Neutrophil (primary cell): Measurements from ENCODE around the gene TLE1.

ENCODE experiments used
- H3K27ac ChIP-seq: fragments of 200-600 bp; sonication (generic); 2 replicates; pipeline ENCODE4 v1.5.1; 2016; ENCODE audit warnings: mild to moderate bottlenecking, moderate library complexity
- H3K27me3 ChIP-seq: fragments of 200-600 bp; sonication (generic); 2 replicates; pipeline ENCODE4 v1.6.0; 2016; ENCODE audit warnings: mild to moderate bottlenecking
- H3K36me3 ChIP-seq: fragments of 200-600 bp; sonication (generic); 2 replicates; pipeline ENCODE4 v1.5.1; 2017
- H3K4me1 ChIP-seq, 2 experiments: fragments of 200-600 bp in 1 of 2; sonication (generic) in 1 of 2; 1 replicate in 1 of 2; 2 replicates in 1 of 2; pipeline versions ENCODE4 v1.5.1 to v1.6.1; 2013 to 2016; ENCODE audit warnings: low read depth in 1 of 2, low read length in 1 of 2, mild to moderate bottlenecking in 1 of 2, moderate library complexity in 1 of 2; ENCODE audit not compliant: control insufficient read depth in 1 of 2, insufficient read depth in 1 of 2
- H3K4me3 ChIP-seq, 2 experiments: fragments of 200-600 bp in 1 of 2; sonication (generic) in 1 of 2; 1 replicate in 1 of 2; 2 replicates in 1 of 2; pipeline ENCODE4 v1.5.1; 2013 to 2016; ENCODE audit warnings: low read depth in 1 of 2, low read length in 1 of 2, mild to moderate bottlenecking in 1 of 2, moderate library complexity in 1 of 2
- H3K9me3 ChIP-seq: fragments of 200-600 bp; sonication (generic); 2 replicates; pipeline ENCODE4 v1.5.1; 2016
- CTCF ChIP-seq: fragments of 200-600 bp; sonication (generic); IDR thresholded peaks from 2 replicates; pipeline ENCODE4 v1.5.1; 2016; ENCODE audit warnings: antibody characterized with exemption

TLE1 gene

GRCh38 chr9:81579381-81579780 is 110.0 kb downstream of the TLE1 start:
- TF ChIP-seq CTCF = no peak
- H3K4me1 ChIP-seq = peaks cover 0 to 3% of the 10 kb centered on the region in 2 experiments
- H3K36me3 ChIP-seq = peaks cover 3% of the 10 kb centered on the region
- H3K27ac ChIP-seq = no peak overlapping the region
- no peak overlapping the region for H3K4me3 ChIP-seq
- no peaks in the 10 kb centered on the region for H3K27me3 ChIP-seq
- no peaks in the 10 kb centered on the region for H3K9me3 ChIP-seq

GRCh38 chr9:81578606-81579005 is 110.7 kb downstream of the TLE1 start:
- TF ChIP-seq CTCF = no peak
- Histone ChIP-seq H3K27ac (no peak overlapping the region), H3K9me3 (no peaks in the 10 kb centered on the region), H3K36me3 (no peaks in the 10 kb centered on the region), H3K4me3 (no peak overlapping the region), H3K27me3 (no peaks in the 10 kb centered on the region), H3K4me1 (peaks cover 0 to 3% of the 10 kb centered on the region in 2 experiments)

- TF ChIP-seq CTCF = no peak
Observed at GRCh38 chr9:81575956-81576355, 113.4 kb downstream of the TLE1 start.

GRCh38 chr9:81574405-81574804 is 114.9 kb downstream of the TLE1 start:
- Histone ChIP-seq H3K9me3 (no peaks in the 10 kb centered on the region), H3K4me1 (peaks cover 0 to 3% of the 10 kb centered on the region in 2 experiments), H3K27me3 (no peaks in the 10 kb centered on the region), H3K27ac (no peak overlapping the region), H3K36me3 (no peaks in the 10 kb centered on the region), H3K4me3 (no peak overlapping the region)
- no peak for TF ChIP-seq CTCF

More at GRCh38 chr9:81575956-81576355, 113.4 kb downstream of the TLE1 start:
- H3K9me3 ChIP-seq = no peaks in the 10 kb centered on the region
- H3K36me3 ChIP-seq = no peaks in the 10 kb centered on the region
- no peak overlapping the region for H3K4me3 ChIP-seq
- no peak overlapping the region for H3K27ac ChIP-seq
- H3K27me3 ChIP-seq = no peaks in the 10 kb centered on the region
- peaks cover 0 to 3% of the 10 kb centered on the region in 2 experiments for H3K4me1 ChIP-seq

- peaks cover 0 to 3% of the 10 kb centered on the region in 2 experiments for H3K4me1 ChIP-seq
- no peak for TF ChIP-seq CTCF
- H3K36me3 ChIP-seq = no peaks in the 10 kb centered on the region
- no peaks in the 10 kb centered on the region for H3K27me3 ChIP-seq
- H3K4me3 ChIP-seq = no peak overlapping the region
- H3K9me3 ChIP-seq = no peaks in the 10 kb centered on the region
- no peak overlapping the region for H3K27ac ChIP-seq
Observed at GRCh38 chr9:81573415-81574321, 115.7 kb downstream of the TLE1 start.
